Activated CD4-positive, alpha-beta T cell treated with anti-CD3 and anti-CD28 coated beads, Interleukin-10, Interleukin-2, amounts not matched to agents 100 ng/mL and 50 ng/mL, durations not matched to agents 16 hours and 8 hours (primary cell): ENCODE measurements around the gene PGAP3.
A peak's percentile ranks its signal among the peaks of the same experiment; 100 is the strongest.

ENCODE experiments used
- DNase-seq: peaks from one replicate; pipeline ENCODE4 v3.0.0-alpha.2; 2020

The PGAP3 gene

GRCh38 chr17:39659279-39660010 lies 28.4 kb downstream of the PGAP3 start:
- no peak for DNase-seq

- no peak for DNase-seq
Observed at GRCh38 chr17:39658760-39659159, 29.1 kb downstream of the PGAP3 start.

GRCh38 chr17:39658346-39658745 lies 29.5 kb downstream of the PGAP3 start:
- no peak for DNase-seq

GRCh38 chr17:39655105-39655504 lies 32.8 kb downstream of the PGAP3 start:
- no peak for DNase-seq

- DNase-seq = peak; percentile 83
Observed at GRCh38 chr17:39653662-39654331, 34.1 kb downstream of the PGAP3 start.

- DNase-seq = no peak
Observed at GRCh38 chr17:39653316-39653661, 34.6 kb downstream of the PGAP3 start.

- no peak for DNase-seq
Observed at GRCh38 chr17:39652587-39653315, 35.1 kb downstream of the PGAP3 start.

GRCh38 chr17:39651923-39652586 lies 35.8 kb downstream of the PGAP3 start:
- DNase-seq = no peak

- DNase-seq = no peak
Observed at GRCh38 chr17:39650121-39650579, 37.7 kb downstream of the PGAP3 start.

GRCh38 chr17:39648616-39649366 lies 39.1 kb downstream of the PGAP3 start:
- no peak for DNase-seq

GRCh38 chr17:39647256-39647655 lies 40.6 kb downstream of the PGAP3 start:
- no peak for DNase-seq

GRCh38 chr17:39643271-39643670 lies 44.6 kb downstream of the PGAP3 start:
- no peak for DNase-seq

- DNase-seq = no peak
Observed at GRCh38 chr17:39642291-39643074, 45.4 kb downstream of the PGAP3 start.

GRCh38 chr17:39641883-39642282 lies 46.0 kb downstream of the PGAP3 start:
- DNase-seq = no peak

GRCh38 chr17:39641097-39641496 lies 46.8 kb downstream of the PGAP3 start:
- DNase-seq = no peak

GRCh38 chr17:39640591-39641031 lies 47.2 kb downstream of the PGAP3 start:
- no peak for DNase-seq

- no peak for DNase-seq
Observed at GRCh38 chr17:39639566-39640458, 48.0 kb downstream of the PGAP3 start.

- DNase-seq = no peak
Observed at GRCh38 chr17:39639043-39639442, 48.8 kb downstream of the PGAP3 start.

- no peak for DNase-seq
Observed at GRCh38 chr17:39638317-39638716, 49.5 kb downstream of the PGAP3 start.

- peak; percentile 94 for DNase-seq
Observed at GRCh38 chr17:39636927-39637736, 50.7 kb downstream of the PGAP3 start, which contains the start of gene STARD3. STARD3 (plus strand) TSS chr17:39637144; CDS start chr17:39653532, 16,388 bp downstream.
